KOPT-K1 (cell line): ENCODE results near the gene MACROD1.

ENCODE experiments used
- H3K27ac ChIP-seq: fragments of 200-600 bp; sonication (generic); 2 replicates; pipeline ENCODE4 v1.5.1; 2016; ENCODE audit warnings: antibody characterized with exemption, mild to moderate bottlenecking, low read depth, low read length; ENCODE audit not compliant: poor library complexity, severe bottlenecking
- H3K36me3 ChIP-seq: fragments of 200-600 bp; sonication (generic); 2 replicates; pipeline ENCODE4 v1.5.1; 2017; ENCODE audit warnings: antibody characterized with exemption, mild to moderate bottlenecking, low read length, moderate library complexity; ENCODE audit not compliant: insufficient read depth
- H3K9me3 ChIP-seq: fragments of 200-600 bp; sonication (generic); 2 replicates; pipeline ENCODE4 v1.5.1; 2017; ENCODE audit warnings: antibody characterized with exemption, low read length, mild to moderate bottlenecking; ENCODE audit not compliant: insufficient read depth, poor library complexity, severe bottlenecking

The MACROD1 gene

DNA sequence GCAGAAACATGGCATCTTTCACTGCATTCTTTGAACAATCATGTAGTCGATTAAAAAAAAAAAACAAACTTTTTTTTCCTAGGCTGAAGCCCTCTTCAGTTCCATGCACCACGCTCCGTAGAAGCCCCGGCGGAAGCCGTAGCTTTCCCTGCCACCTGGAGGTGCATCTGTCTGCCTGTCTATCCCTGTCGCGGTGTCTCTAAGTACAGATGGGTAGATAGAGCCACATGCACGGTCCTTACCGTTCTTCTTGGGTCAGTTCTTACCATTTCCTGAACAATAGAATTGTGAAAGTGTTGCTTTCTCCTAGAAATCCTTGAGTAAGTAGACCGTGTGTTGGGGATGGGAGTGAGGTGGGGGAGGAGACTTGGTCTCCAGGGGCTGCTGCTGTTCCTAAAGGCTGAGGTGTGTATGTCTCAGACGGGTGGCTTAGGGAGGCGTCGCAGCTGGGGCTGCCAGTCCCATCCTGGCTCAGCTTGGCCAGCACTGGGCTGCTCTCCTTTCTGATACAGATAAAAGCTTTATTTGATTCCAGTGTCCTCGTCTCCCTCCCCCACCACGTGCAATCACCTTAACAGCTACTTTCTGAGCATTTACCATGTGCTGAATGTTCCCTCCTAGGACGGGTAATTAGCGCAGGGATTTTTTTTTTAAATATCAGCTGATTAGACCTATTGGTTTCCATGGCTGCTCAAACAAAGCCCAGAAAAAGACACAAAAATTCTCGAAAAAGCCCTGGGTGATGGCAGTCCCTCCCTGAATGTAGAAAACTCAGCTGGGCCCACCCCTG is 46.8 kb downstream of the MACROD1 start:
- no peaks in the 10 kb centered on the region for H3K36me3 ChIP-seq
- H3K27ac ChIP-seq, result no peak overlapping the region
- no peaks in the 10 kb centered on the region for H3K9me3 ChIP-seq

GRCh38 chr11:64117763-64118459 is 48.0 kb downstream of the MACROD1 start:
- Histone ChIP-seq H3K9me3 (no peaks in the 10 kb centered on the region), H3K36me3 (no peaks in the 10 kb centered on the region), H3K27ac (no peak overlapping the region)

GRCh38 chr11:64115531-64116522 is 50.1 kb downstream of the MACROD1 start:
- no peaks in the 10 kb centered on the region for H3K36me3 ChIP-seq
- no peaks in the 10 kb centered on the region for H3K9me3 ChIP-seq
- no peak overlapping the region for H3K27ac ChIP-seq

- no peaks in the 10 kb centered on the region for H3K36me3 ChIP-seq
- H3K27ac ChIP-seq, result no peak overlapping the region
- H3K9me3 ChIP-seq, result no peaks in the 10 kb centered on the region
Observed at GRCh38 chr11:64114231-64114630, 51.7 kb downstream of the MACROD1 start.

DNA sequence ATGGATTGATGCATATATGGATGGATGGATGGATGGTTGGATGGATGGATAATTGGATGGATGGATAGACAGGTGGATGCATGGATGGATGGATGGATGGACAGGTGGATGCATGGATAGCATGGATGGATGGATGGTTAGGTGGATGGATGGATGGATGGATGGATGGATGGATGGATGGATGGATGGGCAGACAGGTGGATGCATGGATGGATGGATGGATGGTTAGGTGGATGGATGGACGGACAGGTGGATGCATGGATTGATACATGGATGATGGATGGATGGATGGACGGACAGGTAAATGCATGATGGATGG is 52.5 kb downstream of the MACROD1 start:
- H3K36me3 ChIP-seq, result no peaks in the 10 kb centered on the region
- no peak overlapping the region for H3K27ac ChIP-seq
- no peaks in the 10 kb centered on the region for H3K9me3 ChIP-seq

- no peaks in the 10 kb centered on the region for H3K9me3 ChIP-seq
- H3K36me3 ChIP-seq, result no peaks in the 10 kb centered on the region
- no peak overlapping the region for H3K27ac ChIP-seq
Observed at GRCh38 chr11:64112771-64113461, 53.0 kb downstream of the MACROD1 start.

DNA sequence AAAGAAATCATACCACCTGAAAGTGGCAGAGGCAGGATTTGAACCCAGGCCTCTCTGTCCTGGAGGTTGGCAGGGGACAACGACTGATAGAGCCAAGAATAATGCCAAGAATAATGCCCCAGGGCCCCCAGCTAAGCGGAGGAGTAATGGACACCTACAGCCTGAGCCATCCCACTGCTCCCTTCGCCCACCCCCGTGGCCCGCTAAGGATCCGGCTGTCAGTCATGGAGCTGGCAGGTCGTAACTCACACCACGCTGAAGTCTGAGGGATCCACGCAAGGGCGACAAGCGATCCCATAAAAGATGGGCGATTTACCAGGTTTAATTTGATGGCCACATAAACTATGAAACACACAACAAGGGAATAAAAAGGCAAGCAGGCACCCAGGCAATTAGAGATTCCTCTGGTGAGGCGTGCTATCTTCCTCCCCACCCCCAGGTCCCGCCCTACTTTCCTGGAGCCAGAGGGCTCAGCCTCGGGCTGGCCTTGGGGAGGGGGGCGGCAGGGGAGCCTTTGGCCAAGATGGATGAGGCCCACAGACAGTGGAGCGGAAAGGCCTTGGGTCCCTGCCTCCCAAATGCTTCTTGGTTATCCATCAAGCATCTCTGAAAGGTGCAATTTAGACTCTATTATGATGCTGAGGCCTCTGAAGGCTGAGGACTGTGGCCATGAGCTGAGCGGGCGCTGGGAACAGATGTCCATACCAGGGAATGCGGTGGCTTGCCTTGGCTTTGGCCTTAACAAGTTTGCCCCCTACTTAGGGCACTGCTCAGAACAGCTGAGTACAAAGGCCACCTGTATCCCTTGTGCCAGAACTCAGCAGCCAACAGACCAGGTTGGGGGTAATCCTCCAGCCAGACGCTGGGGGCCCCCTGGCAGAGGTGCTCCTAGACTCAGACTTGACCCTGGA is 55.2 kb downstream of the MACROD1 start:
- Histone ChIP-seq H3K9me3 (no peaks in the 10 kb centered on the region), H3K36me3 (no peaks in the 10 kb centered on the region), H3K27ac (no peak overlapping the region)

DNA sequence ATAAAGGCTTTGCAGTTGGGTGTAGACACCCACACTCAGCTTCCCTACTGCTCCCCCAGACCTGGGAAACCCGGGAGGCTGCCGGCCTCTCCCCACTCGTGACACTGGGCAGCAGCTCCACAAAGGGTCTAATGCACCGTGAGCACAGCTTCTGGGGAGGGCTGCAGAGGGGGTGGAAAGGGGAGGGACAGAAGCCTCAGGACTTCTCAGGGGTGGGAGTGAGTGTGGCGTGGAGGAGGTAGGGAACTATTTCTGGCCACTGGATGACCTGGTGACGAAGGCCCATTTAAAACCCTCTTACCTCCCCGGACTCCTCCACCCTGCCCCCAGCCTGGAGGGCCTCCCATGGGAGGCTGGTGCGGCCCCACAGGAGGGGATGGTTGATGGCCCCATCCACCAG is 56.6 kb downstream of the MACROD1 start:
- Histone ChIP-seq H3K9me3 (no peaks in the 10 kb centered on the region), H3K27ac (no peak overlapping the region), H3K36me3 (no peaks in the 10 kb centered on the region)

- no peaks in the 10 kb centered on the region for H3K9me3 ChIP-seq
- no peaks in the 10 kb centered on the region for H3K36me3 ChIP-seq
- H3K27ac ChIP-seq, result no peak overlapping the region
Observed at GRCh38 chr11:64107303-64107702, 58.6 kb downstream of the MACROD1 start.

DNA sequence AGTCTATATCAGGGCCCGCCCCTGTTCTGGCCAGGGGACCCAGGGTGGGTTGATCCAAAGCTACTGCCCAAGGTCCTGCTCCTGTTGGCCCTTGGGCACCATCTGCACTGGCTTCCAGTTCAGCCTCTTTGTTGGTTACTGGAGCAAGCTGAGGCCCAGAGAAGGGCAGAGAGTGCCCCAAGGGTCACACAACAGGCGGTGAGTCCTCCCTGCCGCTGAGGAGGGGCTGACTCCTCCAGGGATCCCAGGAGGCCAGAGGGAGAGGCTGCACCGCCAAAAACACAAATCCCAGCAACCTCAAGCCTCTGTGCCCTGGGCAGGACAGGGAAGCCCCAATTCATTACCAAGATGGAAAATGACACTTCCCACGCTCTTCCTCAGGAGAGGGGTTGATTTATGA is 61.3 kb downstream of the MACROD1 start:
- no peaks in the 10 kb centered on the region for H3K36me3 ChIP-seq
- no peak overlapping the region for H3K27ac ChIP-seq
- no peaks in the 10 kb centered on the region for H3K9me3 ChIP-seq

DNA sequence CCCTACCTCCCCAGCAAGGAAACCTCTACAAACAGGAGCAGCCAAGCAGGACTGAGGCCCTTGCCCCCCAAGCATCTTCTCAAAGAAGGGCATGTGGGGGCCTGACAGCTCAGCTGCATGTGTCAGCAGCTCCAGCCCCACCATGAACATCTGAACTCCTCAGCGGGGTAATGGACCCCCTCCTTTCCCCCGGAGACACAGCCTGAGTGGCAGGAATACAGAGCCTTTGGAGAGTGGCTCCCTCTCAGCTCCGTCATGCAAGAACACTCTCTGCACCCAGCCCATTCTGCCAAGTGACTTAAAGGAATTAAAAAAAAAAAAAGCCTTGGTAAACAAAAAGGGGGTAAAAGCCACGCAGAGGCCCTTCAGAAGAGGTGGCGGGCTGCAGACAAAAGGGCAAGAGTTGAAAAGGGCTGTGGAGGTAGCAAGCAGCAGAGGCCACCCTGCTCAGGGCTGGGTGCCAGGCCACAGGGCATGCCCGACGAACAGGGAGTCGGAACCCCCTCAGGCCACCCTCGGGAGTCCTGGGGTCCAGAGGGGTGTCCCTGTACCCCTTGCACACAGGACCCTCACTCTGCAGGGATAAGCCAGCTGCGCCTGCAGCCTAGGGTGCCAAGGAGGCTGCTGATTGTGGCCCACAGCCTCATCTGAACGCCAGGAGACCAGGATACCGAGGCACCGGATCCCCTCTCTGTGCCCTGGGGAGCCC is 62.5 kb downstream of the MACROD1 start:
- H3K36me3 ChIP-seq, result no peaks in the 10 kb centered on the region
- H3K9me3 ChIP-seq, result no peaks in the 10 kb centered on the region
- no peak overlapping the region for H3K27ac ChIP-seq

- no peaks in the 10 kb centered on the region for H3K36me3 ChIP-seq
- H3K27ac ChIP-seq, result no peak overlapping the region
- no peaks in the 10 kb centered on the region for H3K9me3 ChIP-seq
Observed at GRCh38 chr11:64102005-64102738, 63.7 kb downstream of the MACROD1 start.

- Histone ChIP-seq H3K36me3 (no peaks in the 10 kb centered on the region), H3K27ac (no peak overlapping the region), H3K9me3 (no peaks in the 10 kb centered on the region)
Observed at GRCh38 chr11:64101461-64101860, 64.5 kb downstream of the MACROD1 start.
